CD4-positive, alpha-beta T cell (primary cell): ENCODE data around the gene CFAP299. TPM values are rescaled to one million over a fixed set of nuclear protein-coding genes. Genes with fewer than 3 reads are reported as not detected.

Source experiments
- ATAC-seq: fragments of 200-7000 bp; cut with Tn5 transposase; one replicate; pipeline ENCODE4 v1.10.0; 2022; ENCODE audit warnings: mild to moderate bottlenecking; ENCODE audit not compliant: poor library complexity
- CTCF ChIA-PET: fragments of 350-600 bp; sonication (Branson Sonifier 250); formaldehyde crosslinking; loops from one replicate; lab custom pipeline; 2021; ENCODE audit warnings: antibody characterized with exemption, inconsistent platforms; lab: Charles Lee
- POLR2A ChIA-PET: fragments of 350-600 bp; sonication (Branson Sonifier 250); formaldehyde crosslinking; loops from one replicate; lab custom pipeline; 2021; ENCODE audit warnings: antibody characterized with exemption, inconsistent platforms; lab: Charles Lee
- DNase-seq, 14 experiments: peaks; one replicate each; pipeline ENCODE4 v3.0.0-alpha.2; 2013 to 2020; ENCODE audit warnings: mixed read lengths in 2 of 14
- H3K27ac ChIP-seq, 2 donors: one replicate each; pipeline versions ENCODE4 v1.5.1 to v1.7.0; 2013; ENCODE audit warnings: low read length in 2 of 2, low read depth in 1 of 2, mild to moderate bottlenecking in 1 of 2
- H3K27me3 ChIP-seq, 2 experiments: 1 replicate in 1 of 2; 2 replicates in 1 of 2; pipeline versions ENCODE4 v1.6.1 to v1.7.0; 2013; ENCODE audit warnings: low read length in 2 of 2, control low read depth in 1 of 2, mild to moderate bottlenecking in 1 of 2, moderate library complexity in 1 of 2; ENCODE audit not compliant: insufficient read depth in 2 of 2, control insufficient read depth in 1 of 2
- H3K36me3 ChIP-seq: one replicate; pipeline ENCODE4 v1.6.1; 2013; ENCODE audit warnings: low read length, control low read depth; ENCODE audit not compliant: insufficient read depth
- H3K4me1 ChIP-seq: one replicate; pipeline ENCODE4 v1.6.1; 2013; ENCODE audit warnings: low read length, control low read depth; ENCODE audit not compliant: insufficient read depth
- H3K4me3 ChIP-seq: one replicate; pipeline ENCODE4 v1.5.1; 2013; ENCODE audit warnings: mild to moderate bottlenecking, low read length, moderate library complexity
- H3K9me3 ChIP-seq, 2 experiments: 1 replicate in 1 of 2; 2 replicates in 1 of 2; pipeline versions ENCODE4 v1.6.1 to v1.7.0; 2013; ENCODE audit warnings: low read length in 2 of 2, mild to moderate bottlenecking in 2 of 2, control low read depth in 1 of 2, moderate library complexity in 1 of 2; ENCODE audit not compliant: control insufficient read depth in 1 of 2, insufficient read depth in 1 of 2
- H3K27ac Mint-ChIP-seq: one replicate; pipeline ENCODE4 v1.8.0; 2020; ENCODE audit warnings: mixed read lengths
- H3K27me3 Mint-ChIP-seq: one replicate; pipeline ENCODE4 v1.8.0; 2021; ENCODE audit warnings: mixed read lengths
- H3K36me3 Mint-ChIP-seq: one replicate; pipeline ENCODE4 v1.8.0; 2021; ENCODE audit warnings: low read depth, mixed read lengths
- H3K4me1 Mint-ChIP-seq: one replicate; pipeline ENCODE4 v1.8.0; 2021; ENCODE audit warnings: low read depth, mixed read lengths
- H3K4me3 Mint-ChIP-seq: one replicate; pipeline ENCODE4 v1.8.0; 2020; ENCODE audit warnings: mild to moderate bottlenecking, mixed read lengths
- H3K9me3 Mint-ChIP-seq: one replicate; pipeline ENCODE4 v1.8.0; 2020; ENCODE audit warnings: mixed read lengths
- CTCF ChIP-seq: fragments of 200-600 bp; IDR thresholded peaks from one replicate; pipeline ENCODE4 v1.8.0; 2022; ENCODE audit warnings: antibody characterized with exemption, mild to moderate bottlenecking
- intact Hi-C, 2 experiments: fragments of 100-400 bp; cut with DNase I in 1 of 2; cut with micrococcal nuclease in 1 of 2; formaldehyde crosslinking; loops; one replicate each; pipeline versions ENCODE4 v1.15.1 to v1.9.0; 2023 to 2025; cut with DNase I, micrococcal nuclease
- total RNA-seq, 174 experiments: library from RNA in 2 of 174; stranded (reverse) in 2 of 174; gene quantifications; one replicate each; pipeline ENCODE4 v1.2.3 and lab custom pipeline; 2021 to 2026

The CFAP299 gene
- total RNA-seq, 2 experiments from 2014 or later, result not detected

GRCh38 chr4:80578001-80578400 is 242.5 kb downstream of the CFAP299 start:
- Histone ChIP-seq H3K27me3 (no peaks in the 10 kb centered on the region), H3K27ac (no peak overlapping the region), H3K9me3 (no peaks in the 10 kb centered on the region), H3K4me1 (no peaks in the 10 kb centered on the region), H3K4me3 (no peak overlapping the region), H3K36me3 (no peaks in the 10 kb centered on the region)
- H3K9me3 Mint-ChIP-seq, result peaks cover 6% of the 10 kb centered on the region
- intact Hi-C loops, result no loop called here
- peaks cover 24% of the 10 kb centered on the region for H3K4me1 Mint-ChIP-seq
- ChIA-PET CTCF (interaction anchor here (1.3 kb wide), 1 partner anchor 11 kb away, joined by 3 read pairs; no protein-coding TSS in a partner anchor), POLR2A (no interaction called here)
- no peak for ATAC-seq
- no peak for DNase-seq
- no peaks in the 10 kb centered on the region for H3K36me3 Mint-ChIP-seq
- H3K27ac Mint-ChIP-seq, result no peak overlapping the region
- no peak overlapping the region for H3K4me3 Mint-ChIP-seq
- TF ChIP-seq CTCF, result no peak
- no peaks in the 10 kb centered on the region for H3K27me3 Mint-ChIP-seq

GRCh38 chr4:80585542-80585941 is 250.0 kb downstream of the CFAP299 start:
- no peak for TF ChIP-seq CTCF
- ATAC-seq (no peak), DNase-seq (no peak)
- POLR2A ChIA-PET, result interaction anchor here (0.6 kb wide), 1 partner anchor 223 kb away, joined by 3 read pairs; no protein-coding TSS in a partner anchor
- no peaks in the 10 kb centered on the region for H3K27me3 Mint-ChIP-seq
- H3K27ac Mint-ChIP-seq, result no peak overlapping the region
- no peaks in the 10 kb centered on the region for H3K36me3 Mint-ChIP-seq
- H3K27ac ChIP-seq, result no peak overlapping the region
- H3K9me3 Mint-ChIP-seq, result peaks cover under 1% of the 10 kb centered on the region
- H3K36me3 ChIP-seq, result no peaks in the 10 kb centered on the region
- no peaks in the 10 kb centered on the region for H3K4me1 ChIP-seq
- intact Hi-C loops, result no loop called here
- CTCF ChIA-PET, result interaction anchor here (0.9 to 1.1 kb wide), 2 partner anchors 52 to 120 kb away, joined by 3 read pairs; no protein-coding TSS in a partner anchor
- no peaks in the 10 kb centered on the region for H3K27me3 ChIP-seq
- H3K9me3 ChIP-seq, result no peaks in the 10 kb centered on the region
- H3K4me3 Mint-ChIP-seq, result no peak overlapping the region
- H3K4me3 ChIP-seq, result no peak overlapping the region
- H3K4me1 Mint-ChIP-seq, result peaks cover 22% of the 10 kb centered on the region

GRCh38 chr4:80586716-80587115 is 251.2 kb downstream of the CFAP299 start:
- Mint-ChIP-seq H3K9me3 (peaks cover 2% of the 10 kb centered on the region), H3K27ac (no peak overlapping the region), H3K4me3 (no peak overlapping the region), H3K27me3 (no peaks in the 10 kb centered on the region), H3K4me1 (peaks cover 13% of the 10 kb centered on the region), H3K36me3 (no peaks in the 10 kb centered on the region)
- CTCF ChIA-PET, result no interaction called here
- Histone ChIP-seq H3K4me1 (no peaks in the 10 kb centered on the region), H3K36me3 (no peaks in the 10 kb centered on the region), H3K27ac (no peak overlapping the region), H3K4me3 (no peak overlapping the region), H3K27me3 (no peaks in the 10 kb centered on the region), H3K9me3 (no peaks in the 10 kb centered on the region)
- intact Hi-C loops, result no loop called here
- ATAC-seq (no peak), DNase-seq (no peak)
- TF ChIP-seq CTCF, result no peak
- POLR2A ChIA-PET, result no interaction called here
